GM23338 (cell line): Measurements from ENCODE around the gene KRTAP13-3. TPM values are rescaled to one million over a fixed set of nuclear protein-coding genes. Genes with fewer than 3 reads are reported as not detected.

Source experiments
- CREB1 ChIP-seq: fragments of 250-450 bp; sonication (Bioruptor Pico); IDR thresholded peaks from 2 replicates; pipeline ENCODE4 v1.5.0; 2020; ENCODE audit warnings: low read depth, mild to moderate bottlenecking, moderate library complexity
- ETS1 ChIP-seq: IDR thresholded peaks from 2 replicates; pipeline ENCODE4 v1.6.1; 2016; ENCODE audit warnings: antibody characterized with exemption
- EZH2 ChIP-seq: fragments of 200-600 bp; sonication (generic); IDR thresholded peaks from one replicate; pipeline ENCODE4 v1.8.0; 2017; ENCODE audit warnings: antibody characterized with exemption, mild to moderate bottlenecking, low read depth; ENCODE audit not compliant: unreplicated experiment
- EZH2phosphoT487 ChIP-seq: fragments of 200-600 bp; sonication (generic); IDR thresholded peaks from one replicate; pipeline ENCODE4 v1.8.1; 2018; ENCODE audit warnings: antibody characterized with exemption; ENCODE audit not compliant: unreplicated experiment
- JUNB ChIP-seq: IDR thresholded peaks from one replicate; pipeline ENCODE4 v1.6.1; 2016; ENCODE audit warnings: antibody characterized with exemption; ENCODE audit not compliant: unreplicated experiment
- NANOG ChIP-seq: IDR thresholded peaks from 2 replicates; pipeline ENCODE4 v1.6.1; 2016; ENCODE audit warnings: antibody characterized with exemption, borderline replicate concordance
- POLR2AphosphoS5 ChIP-seq: IDR thresholded peaks from 2 replicates; pipeline ENCODE4 v1.6.1; 2016; ENCODE audit warnings: antibody characterized with exemption, low read depth
- STAT1 ChIP-seq: IDR thresholded peaks from one replicate; pipeline ENCODE4 v1.6.1; 2016; ENCODE audit warnings: antibody characterized with exemption; ENCODE audit not compliant: unreplicated experiment
- ZNF331 ChIP-seq: fragments of 250-450 bp; sonication (Bioruptor Pico); IDR thresholded peaks from 2 replicates; pipeline ENCODE4 v1.5.0; 2020; ENCODE audit warnings: low read depth, mild to moderate bottlenecking, moderate library complexity
- ZNF462 ChIP-seq: fragments of 250-450 bp; sonication (Bioruptor Pico); IDR thresholded peaks from 2 replicates; pipeline ENCODE4 v1.5.0; 2020; ENCODE audit warnings: mild to moderate bottlenecking, moderate library complexity
- polyA plus RNA-seq: library from polyadenylated mRNA; unstranded; fragments of >200 nt; fragmentation: Nextera tagmentation; extraction: Ambion mirVana; gene quantifications from 2 replicates; pipeline ENCODE4 v1.2.1, GENCODE V29; 2016
- total RNA-seq: library from RNA; depleted of rRNA; stranded (reverse); fragments of >200 nt; shearing (Covaris generic); gene quantifications from 2 replicates; pipeline ENCODE4 v1.2.3, GENCODE V29; 2014

The KRTAP13-3 gene
- total and polyA plus RNA-seq, 2 experiments from 2014 or later = not detected

- TF ChIP-seq ZNF462 (CRISPR knock-in tag) (no peak), EZH2phosphoT487 (no peak), ETS1 (no peak), CREB1 (CRISPR knock-in tag) (no peak), ZNF331 (no peak), JUNB (no peak), EZH2 (no peak), NANOG (no peak), STAT1 (no peak), POLR2AphosphoS5 (no peak)
These were observed 14.2 kb upstream of the KRTAP13-3 start, which contains the start of gene KRTAP15-1 (continued) for GRCh38 chr21:30439975-30440374.
